GM12865 (cell line): ENCODE data around the gene POU2F1.
"Not testable (repeated sequence)": the region's sequence is repeated elsewhere in the genome, so short reads cannot be mapped to it uniquely, and the experiment has no call there.

Experiments
- DNase-seq: peaks from one replicate; pipeline ENCODE4 v3.0.0; 2010; ENCODE audit warnings: low read depth
- H3K4me3 ChIP-seq: 2 replicates; pipeline ENCODE4 v1.5.1; 2011; ENCODE audit warnings: mild to moderate bottlenecking, low read depth, low read length, control low read depth
- CTCF ChIP-seq: IDR thresholded peaks from 2 replicates; pipeline ENCODE4 v1.5.1; 2011; ENCODE audit warnings: low read length, control low read depth, low read depth, inconsistent platforms; ENCODE audit not compliant: insufficient read depth; ENCODE audit errors: missing control alignments

The POU2F1 gene

GRCh38 chr1:167305706-167306277 lies 85.1 kb downstream of the POU2F1 start:
- no peak for TF ChIP-seq CTCF
- no peak for DNase-seq
- H3K4me3 ChIP-seq: no peak overlapping the region

- no peak for TF ChIP-seq CTCF
- no peak overlapping the region for H3K4me3 ChIP-seq
- DNase-seq: no peak
Measured at GRCh38 chr1:167310732-167311131, 90.0 kb downstream of the POU2F1 start.

- H3K4me3 ChIP-seq: no peak overlapping the region
- DNase-seq: no peak
- no peak for TF ChIP-seq CTCF
Measured at GRCh38 chr1:167312871-167313270, 92.2 kb downstream of the POU2F1 start.

GRCh38 chr1:167314671-167315070 lies 94.0 kb downstream of the POU2F1 start:
- no peak for DNase-seq
- no peak overlapping the region for H3K4me3 ChIP-seq
- no peak for TF ChIP-seq CTCF

GRCh38 chr1:167317463-167317862 lies 96.8 kb downstream of the POU2F1 start:
- no peak for DNase-seq
- H3K4me3 ChIP-seq: no peak overlapping the region
- no peak for TF ChIP-seq CTCF

- not testable (repeated sequence) for DNase-seq, H3K4me3 ChIP-seq
Measured at GRCh38 chr1:167319206-167319605, 98.5 kb downstream of the POU2F1 start.

GRCh38 chr1:167322483-167322882 lies 101.8 kb downstream of the POU2F1 start:
- no peak for TF ChIP-seq CTCF
- DNase-seq: no peak
- no peak overlapping the region for H3K4me3 ChIP-seq

GRCh38 chr1:167325151-167325550 lies 104.5 kb downstream of the POU2F1 start:
- DNase-seq: no peak
- TF ChIP-seq CTCF: no peak
- no peak overlapping the region for H3K4me3 ChIP-seq
